SK-N-SH (cell line): Measurements from ENCODE around the gene SLC27A4. TPM values are rescaled to one million over a fixed set of nuclear protein-coding genes. Genes with fewer than 3 reads are reported as not detected.

ENCODE experiments used
- CTCF ChIA-PET: fragments of 300-600, 350-600 bp; formaldehyde crosslinking; extraction: SDS; loops from one replicate; lab custom pipeline; 2021; lab: Yijun Ruan, JAX
- POLR2A ChIA-PET: fragments of 350-600 bp; sonication (Branson Sonifier 250); formaldehyde crosslinking; extraction: SDS; loops from one replicate; lab custom pipeline; 2020; ENCODE audit warnings: antibody characterized with exemption, inconsistent platforms; lab: Yijun Ruan, JAX
- DNase-seq: peaks from one replicate; pipeline ENCODE4 v3.0.0; 2012
- H2AFZ ChIP-seq: fragments of 200-600 bp; sonication (generic); 2 replicates; pipeline ENCODE4 v1.8.1; 2016; ENCODE audit warnings: antibody characterized with exemption, mild to moderate bottlenecking, low read depth
- H3F3A ChIP-seq: fragments of 200-600 bp; sonication (generic); replicated peaks from 2 replicates; pipeline ENCODE3; 2016; ENCODE audit warnings: antibody characterized with exemption, mild to moderate bottlenecking; ENCODE audit not compliant: insufficient read depth
- H3K27ac ChIP-seq, 2 experiments: fragments of 200-500 bp in 1 of 2; fragments of 200-600 bp in 1 of 2; sonication (Bioruptor generic) in 1 of 2; sonication (generic), shearing (Covaris generic) in 1 of 2; 2 replicates each; pipeline versions ENCODE4 v1.5.1 to v1.6.1; 2014 to 2016; ENCODE audit warnings: low read depth in 2 of 2, inconsistent platforms in 1 of 2, low read length in 1 of 2, mild to moderate bottlenecking in 1 of 2, mixed read lengths in 1 of 2
- H3K27me3 ChIP-seq: fragments of 200-600 bp; sonication (generic), shearing (Covaris generic); 2 replicates; pipeline ENCODE4 v1.6.1; 2016; ENCODE audit warnings: mixed run types; ENCODE audit not compliant: insufficient read depth
- H3K36me3 ChIP-seq, 2 experiments: fragments of 200-500 bp in 1 of 2; fragments of 200-600 bp in 1 of 2; sonication (Bioruptor generic) in 1 of 2; sonication (generic) in 1 of 2; replicated peaks in 1 of 2; 2 replicates each; pipeline versions ENCODE3 to v1.5.1; 2014 to 2016; ENCODE audit warnings: low read length in 1 of 2, mild to moderate bottlenecking in 1 of 2; ENCODE audit not compliant: insufficient read depth in 2 of 2, control insufficient read depth in 1 of 2
- H3K4me1 ChIP-seq, 2 experiments: fragments of 200-500 bp in 1 of 2; fragments of 200-600 bp in 1 of 2; sonication (Bioruptor generic) in 1 of 2; sonication (generic), shearing (Covaris generic) in 1 of 2; 2 replicates each; pipeline versions ENCODE4 v1.5.1 to v1.6.1; 2014 to 2016; ENCODE audit warnings: low read depth in 1 of 2, low read length in 1 of 2, mixed run types in 1 of 2; ENCODE audit not compliant: insufficient read depth in 2 of 2, control insufficient read depth in 1 of 2
- H3K4me2 ChIP-seq: fragments of 200-600 bp; sonication (generic), shearing (Covaris generic); 2 replicates; pipeline ENCODE4 v1.6.1; 2017; ENCODE audit warnings: mixed run types
- H3K4me3 ChIP-seq, 2 experiments: fragments of 200-500 bp in 1 of 2; fragments of 200-600 bp in 1 of 2; sonication (Bioruptor generic) in 1 of 2; sonication (generic), shearing (Covaris generic) in 1 of 2; 2 replicates each; pipeline versions ENCODE4 v1.5.1 to v1.8.1; 2014 to 2016; ENCODE audit warnings: low read depth in 2 of 2, inconsistent platforms in 1 of 2, low read length in 1 of 2, mild to moderate bottlenecking in 1 of 2, mixed read lengths in 1 of 2, moderate library complexity in 1 of 2
- H3K79me2 ChIP-seq: fragments of 200-600 bp; sonication (generic); 2 replicates; pipeline ENCODE4 v1.8.1; 2017; ENCODE audit warnings: mild to moderate bottlenecking; ENCODE audit not compliant: insufficient read depth
- H3K9ac ChIP-seq: fragments of 200-600 bp; sonication (generic); 2 replicates; pipeline ENCODE4 v1.6.1; 2017; ENCODE audit warnings: mixed run types
- H3K9me2 ChIP-seq: fragments of 200-600 bp; sonication (generic); 2 replicates; pipeline ENCODE4 v1.6.1; 2017; ENCODE audit warnings: mixed run types
- H3K9me3 ChIP-seq: fragments of 200-600 bp; sonication (generic); 2 replicates; pipeline ENCODE4 v1.6.1; 2017; ENCODE audit warnings: mixed run types, mild to moderate bottlenecking, moderate library complexity
- H4K20me1 ChIP-seq: fragments of 200-600 bp; sonication (generic); 2 replicates; pipeline ENCODE4 v1.6.1; 2017; ENCODE audit warnings: mild to moderate bottlenecking, mixed run types; ENCODE audit not compliant: insufficient read depth
- CHD2 ChIP-seq: fragments of 150-350 bp; IDR thresholded peaks from 2 replicates; pipeline ENCODE4 v1.6.1; 2018; ENCODE audit warnings: low read length; ENCODE audit not compliant: partially characterized antibody
- CTCF ChIP-seq: fragments of 200-600 bp; sonication (generic); IDR thresholded peaks from 2 replicates; pipeline ENCODE4 v1.6.1; 2017; ENCODE audit warnings: antibody characterized with exemption, mild to moderate bottlenecking, moderate library complexity
- EZH2phosphoT487 ChIP-seq: fragments of 200-600 bp; sonication (generic); IDR thresholded peaks from 2 replicates; pipeline ENCODE4 v1.6.1; 2017; ENCODE audit warnings: low read depth, mixed run types, mild to moderate bottlenecking, antibody characterized with exemption, moderate library complexity, borderline replicate concordance
- FOXJ3 ChIP-seq: sonication (generic); formaldehyde crosslinking; IDR thresholded peaks from 2 replicates; pipeline ENCODE4 v1.5.1; 2020; ENCODE audit warnings: mild to moderate bottlenecking, missing genetic modification reagents
- FOXM1 ChIP-seq: IDR thresholded peaks from 2 replicates; pipeline ENCODE4 v1.4.0; 2012; ENCODE audit warnings: low read depth, mild to moderate bottlenecking
- GABPA ChIP-seq: IDR thresholded peaks from 2 replicates; pipeline ENCODE4 v1.4.0; 2012; ENCODE audit warnings: low read depth, mild to moderate bottlenecking
- JUND ChIP-seq: IDR thresholded peaks from 2 replicates; pipeline ENCODE4 v1.4.0; 2012
- MAX ChIP-seq: IDR thresholded peaks from 2 replicates; pipeline ENCODE4 v1.4.0; 2012; ENCODE audit warnings: low read depth
- MEF2A ChIP-seq: IDR thresholded peaks from 2 replicates; pipeline ENCODE4 v1.4.0; 2012; ENCODE audit warnings: low read depth, borderline replicate concordance
- NFIC ChIP-seq: IDR thresholded peaks from 2 replicates; pipeline ENCODE4 v1.4.0; 2012; ENCODE audit warnings: borderline replicate concordance
- PBX3 ChIP-seq: IDR thresholded peaks from 2 replicates; pipeline ENCODE4; 2012
- POLR2AphosphoS5 ChIP-seq: IDR thresholded peaks from 2 replicates; pipeline ENCODE4 v1.6.1; 2012; ENCODE audit warnings: low read depth, low read length
- RAD21 ChIP-seq: IDR thresholded peaks from 2 replicates; pipeline ENCODE4 v1.6.1; 2012; ENCODE audit warnings: mild to moderate bottlenecking, low read length
- RCOR1 ChIP-seq: fragments of 150-350 bp; IDR thresholded peaks from 2 replicates; pipeline ENCODE4 v1.6.1; 2017; ENCODE audit warnings: antibody characterized with exemption, low read length
- REST ChIP-seq: IDR thresholded peaks from 2 replicates; pipeline ENCODE4 v1.6.1; 2012; ENCODE audit warnings: mild to moderate bottlenecking, low read depth, low read length, moderate library complexity
- SIN3A ChIP-seq: IDR thresholded peaks from 2 replicates; pipeline ENCODE4 v1.6.1; 2012; ENCODE audit warnings: low read depth, mild to moderate bottlenecking, low read length, moderate library complexity, borderline replicate concordance
- SMC3 ChIP-seq: IDR thresholded peaks from 2 replicates; pipeline ENCODE4 v1.6.1; 2012; ENCODE audit warnings: low read depth, low read length, improper control_type of control experiment
- TEAD4 ChIP-seq: IDR thresholded peaks from 2 replicates; pipeline ENCODE4 v1.4.0; 2012; ENCODE audit warnings: mild to moderate bottlenecking, borderline replicate concordance; ENCODE audit not compliant: insufficient read depth
- USF1 ChIP-seq: IDR thresholded peaks from 2 replicates; pipeline ENCODE4 v1.4.0; 2012; ENCODE audit warnings: low read depth, borderline replicate concordance
- YY1 ChIP-seq: IDR thresholded peaks from 2 replicates; pipeline ENCODE4 v1.4.0; 2012; ENCODE audit warnings: low read depth, mild to moderate bottlenecking
- WGBS: methylation state at CpG from one replicate; pipeline ENCODE4 v1.1.6; 2017; ENCODE audit warnings: low lambda C conversion rate; 5-methylcytosine and 5-hydroxymethylcytosine counted together
- polyA plus RNA-seq, 3 experiments: library from polyadenylated mRNA; depleted of rRNA; stranded (reverse); fragments of >200 nt; gene quantifications; 2 replicates each; pipeline ENCODE4 v1.2.3, GENCODE V29; 2012

SLC27A4 gene
- polyA plus RNA-seq, 1 of the 3 experiments (the other 2 are of a cell fraction): 24.1 TPM

- POLR2A ChIA-PET: no interaction called here
- no peak for DNase-seq
- no peaks in the 10 kb centered on the region for H4K20me1 ChIP-seq
- no peaks in the 10 kb centered on the region for H3K9me3 ChIP-seq
- H2AFZ ChIP-seq: no peak overlapping the region
- H3K4me1 ChIP-seq: peaks cover 0 to 15% of the 10 kb centered on the region in 2 experiments; a peak in 2 of 4 replicates
- no peak overlapping the region for H3K4me2 ChIP-seq
- H3K27ac ChIP-seq: no peak overlapping the region
- TF ChIP-seq POLR2AphosphoS5: no peak
- TF ChIP-seq RCOR1: no peak
- no peak for TF ChIP-seq PBX3
- TF ChIP-seq SIN3A: no peak
- TF ChIP-seq USF1: no peak
- no peak for TF ChIP-seq EZH2phosphoT487
- TF ChIP-seq TEAD4: no peak
- no peak for TF ChIP-seq MEF2A
- no peak for TF ChIP-seq NFIC
- TF ChIP-seq MAX: no peak
- TF ChIP-seq REST: no peak
- TF ChIP-seq RAD21: no peak
- no peak for TF ChIP-seq CHD2
- TF ChIP-seq GABPA: no peak
- no peak for TF ChIP-seq CTCF
- no peak for TF ChIP-seq JUND
- no peak for TF ChIP-seq SMC3
- TF ChIP-seq YY1: no peak
- no peak for TF ChIP-seq FOXJ3 (CRISPR knock-in tag)
- no peak for TF ChIP-seq FOXM1
- TF ChIP-seq, all 33 proteins: peak for 0
- no peaks in the 10 kb centered on the region for H3K9me2 ChIP-seq
- H3K9ac ChIP-seq: no peak overlapping the region
- peaks cover 67% of the 10 kb centered on the region for H3K79me2 ChIP-seq
- WGBS: 92% methylated on average over 5 of the region's 5 CpGs
- no peaks in the 10 kb centered on the region for H3K27me3 ChIP-seq
- H3F3A ChIP-seq: peaks cover 7% of the 10 kb centered on the region
- H3K36me3 ChIP-seq: peaks cover 0 to 7% of the 10 kb centered on the region in 2 experiments
- CTCF ChIA-PET: interaction anchor here (0.8 to 5.5 kb wide), 3 partner anchors 9 to 44 kb away, joined by 3 to 25 read pairs (median 4); partner anchors contain the start of gene CERCAM
- no peak overlapping the region for H3K4me3 ChIP-seq
Observed at GRCh38 chr9:128375865-128376264, 35.5 kb downstream of the SLC27A4 start.
